H1 (cell line): Measurements from ENCODE around the gene RSAD2. TPM values are rescaled to one million over a fixed set of nuclear protein-coding genes. Genes with fewer than 3 reads are reported as not detected.

ENCODE experiments used
- BACH1 ChIP-seq: IDR thresholded peaks from 2 replicates; pipeline ENCODE4 v1.6.1; 2012; ENCODE audit warnings: low read length, improper control_type of control experiment
- CBX5 ChIP-seq: fragments of 300-800, 300-1000 bp; sonication (generic); IDR thresholded peaks from 2 replicates; pipeline ENCODE4 v1.7.1; 2016; ENCODE audit warnings: antibody characterized with exemption, low read length, low read depth
- CEBPB ChIP-seq: IDR thresholded peaks from 2 replicates; pipeline ENCODE4 v1.6.1; 2012; ENCODE audit warnings: low read depth, low read length
- CREB1 ChIP-seq: IDR thresholded peaks from 2 replicates; pipeline ENCODE4 v1.6.1; 2012; ENCODE audit warnings: inconsistent platforms
- CTBP2 ChIP-seq: IDR thresholded peaks from 2 replicates; pipeline ENCODE4 v1.7.0; 2011; ENCODE audit warnings: borderline replicate concordance, mild to moderate bottlenecking, moderate library complexity, mixed read lengths, low read length; ENCODE audit not compliant: insufficient read depth, insufficient read length
- EGR1 ChIP-seq: IDR thresholded peaks from 2 replicates; pipeline ENCODE4 v1.6.1; 2011; ENCODE audit warnings: low read depth, low read length, borderline replicate concordance
- HDAC2 ChIP-seq, 2 experiments: fragments of 300-600 bp in 1 of 2; sonication (generic) in 1 of 2; IDR thresholded peaks; 2 replicates each; pipeline ENCODE4 v1.6.1; 2011 to 2012; ENCODE audit warnings: low read depth in 2 of 2, low read length in 2 of 2, mild to moderate bottlenecking in 2 of 2, moderate library complexity in 2 of 2, borderline replicate concordance in 1 of 2, inconsistent platforms in 1 of 2
- SP2 ChIP-seq: IDR thresholded peaks from 2 replicates; pipeline ENCODE4 v1.6.1; 2012; ENCODE audit warnings: mild to moderate bottlenecking, low read length, inconsistent platforms
- ZNF274 ChIP-seq: IDR thresholded peaks from 2 replicates; pipeline ENCODE4 v1.7.0; 2012; ENCODE audit warnings: low read length, borderline replicate concordance; ENCODE audit errors: extremely low read depth
- polyA plus RNA-seq, 7 experiments: library from polyadenylated mRNA; depleted of rRNA in 3 of 7; stranded (reverse) in 5 of 7; unstranded in 2 of 7; fragments of >200 nt in 5 of 7; fragments of 200-250 nt in 2 of 7; gene quantifications; 1 replicate in 5 of 7; 2 replicates in 1 of 7; 4 replicates in 1 of 7; pipeline versions ENCODE4 v1.2.1 to v1.2.3, GENCODE V29; 2011 to 2013; ENCODE audit warnings: missing spikeins in 2 of 7, mixed read lengths in 2 of 7
- total RNA-seq: library from RNA; stranded (reverse); fragmentation: NEBNext Ultra II Directional; extraction: Animal tissue kit (Norgen Biotek cat#: 25700); gene quantifications from 2 replicates; pipeline ENCODE4 v1.2.1, GENCODE V29; 2021

The RSAD2 gene
- total and polyA plus RNA-seq, 2 of the 8 experiments (the other 6 are each of a cell fraction or from before 2014, with no cell fraction given), result not detected

- TF ChIP-seq CREB1, result no peak
- TF ChIP-seq ZNF274, result no peak
- no peak for TF ChIP-seq SP2
- no peak for TF ChIP-seq BACH1
- no peak for TF ChIP-seq CEBPB
- TF ChIP-seq CBX5, result no peak
- no peak for TF ChIP-seq CTBP2
- TF ChIP-seq EGR1, result no peak
- no peak for TF ChIP-seq HDAC2 (IDR thresholded peaks at IDR 0.05; ENCODE audit: borderline replicate concordance in 1 of 2, low read depth in 2 of 2, low read length in 2 of 2)
Measured at GRCh38 chr2:6832596-6833299, 44.8 kb upstream of the RSAD2 start (continued).
